Activated CD4-positive, CD25-positive, alpha-beta regulatory T cell treated with anti-CD3 and anti-CD28 coated beads, Interleukin-2, amount 50 U/mL, for 24 hours (primary cell): ENCODE results near the gene MINDY4.

Source experiments
- ATAC-seq, 2 donors: fragments of 150-1000 bp; cut with Tn5 transposase; one replicate each; pipeline ENCODE4 v1.10.0; 2021; ENCODE audit warnings: mild to moderate bottlenecking in 1 of 2, moderate library complexity in 1 of 2

MINDY4 gene

DNA sequence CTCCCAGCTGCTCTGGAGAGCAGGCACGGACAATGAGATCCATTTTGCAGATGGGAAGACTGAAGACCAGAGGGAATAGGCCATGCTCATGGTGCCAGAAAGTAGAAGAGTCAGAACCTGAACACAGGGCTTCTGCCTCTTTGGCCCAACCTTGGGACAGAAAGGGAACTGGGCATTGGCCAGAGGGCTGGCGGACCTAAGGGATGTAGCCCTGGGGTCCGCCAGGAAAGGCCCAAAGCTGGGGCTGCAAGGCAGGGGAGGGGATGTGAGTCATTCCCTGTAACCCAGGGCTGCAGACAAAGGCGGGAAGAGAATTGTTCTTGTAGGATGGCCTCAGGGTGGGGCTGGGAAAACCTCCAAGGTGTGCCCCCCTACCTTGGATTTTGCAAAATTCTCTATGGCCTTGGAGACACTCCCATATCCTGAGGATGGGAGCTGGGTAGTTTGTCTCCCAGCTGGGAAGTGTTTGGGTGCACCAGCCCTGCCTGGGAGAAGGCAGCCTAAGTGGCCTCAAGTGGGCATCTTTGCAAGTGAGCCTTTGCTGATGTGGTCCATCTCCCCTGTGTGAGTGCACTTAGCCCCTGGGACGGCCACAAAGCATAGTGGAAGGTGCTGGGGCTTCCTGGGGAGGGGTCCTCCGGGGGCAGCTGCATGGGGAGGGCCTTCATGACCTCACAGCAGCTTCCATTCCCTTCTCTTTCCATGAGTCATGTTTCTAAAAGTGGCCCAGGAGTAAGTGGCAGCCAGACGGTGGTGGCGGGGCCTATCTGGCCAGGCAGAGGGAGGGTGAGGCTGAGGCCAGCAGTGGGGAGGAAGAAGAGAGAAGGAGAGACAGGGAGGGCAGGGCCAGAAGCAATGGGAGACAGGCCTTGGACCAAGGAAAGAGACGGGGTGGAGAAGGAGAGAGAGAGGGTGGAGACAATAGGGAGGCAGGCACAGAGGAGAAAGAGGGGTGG, 149.6 kb downstream of the MINDY4 start:
- no peak for ATAC-seq

DNA sequence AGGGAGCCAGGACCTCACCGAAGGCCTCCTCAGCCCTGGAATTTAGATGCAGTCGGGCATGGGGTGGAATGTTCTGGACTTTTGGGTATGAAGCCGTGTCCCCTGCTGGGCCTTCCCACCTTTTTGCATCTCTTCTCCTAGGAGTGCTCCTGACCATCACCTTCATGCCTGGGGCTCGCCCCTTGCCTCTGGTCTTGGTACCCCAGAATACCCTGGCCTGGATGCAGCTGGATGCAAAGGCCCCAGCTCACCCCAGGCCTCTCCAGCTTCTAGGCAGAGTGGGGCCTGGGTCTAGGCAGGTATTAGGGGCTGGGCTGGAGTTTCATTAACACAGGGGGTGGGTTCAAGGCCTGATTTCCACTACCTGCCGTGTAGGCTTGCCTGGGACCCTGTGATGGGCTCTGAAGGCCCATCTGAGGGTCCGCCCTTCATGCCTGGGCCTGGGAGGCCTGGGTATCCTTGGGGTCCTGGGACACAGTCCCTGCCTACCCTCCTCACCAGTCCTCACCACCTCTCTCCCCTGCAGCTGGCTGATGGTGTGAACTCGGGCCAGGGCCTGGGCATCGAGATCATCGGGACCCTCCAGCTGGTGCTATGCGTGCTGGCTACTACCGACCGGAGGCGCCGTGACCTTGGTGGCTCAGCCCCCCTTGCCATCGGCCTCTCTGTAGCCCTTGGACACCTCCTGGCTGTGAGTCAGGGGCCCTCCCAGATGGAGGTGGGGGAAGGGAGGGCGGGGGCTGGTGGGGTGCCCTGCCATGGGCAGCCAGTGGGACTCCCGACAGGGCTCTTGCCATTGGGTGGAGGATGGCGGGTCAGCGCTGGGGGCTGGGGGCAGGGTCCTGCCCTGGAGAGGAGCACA, 150.6 kb downstream of the MINDY4 start:
- ATAC-seq, result no peak

DNA sequence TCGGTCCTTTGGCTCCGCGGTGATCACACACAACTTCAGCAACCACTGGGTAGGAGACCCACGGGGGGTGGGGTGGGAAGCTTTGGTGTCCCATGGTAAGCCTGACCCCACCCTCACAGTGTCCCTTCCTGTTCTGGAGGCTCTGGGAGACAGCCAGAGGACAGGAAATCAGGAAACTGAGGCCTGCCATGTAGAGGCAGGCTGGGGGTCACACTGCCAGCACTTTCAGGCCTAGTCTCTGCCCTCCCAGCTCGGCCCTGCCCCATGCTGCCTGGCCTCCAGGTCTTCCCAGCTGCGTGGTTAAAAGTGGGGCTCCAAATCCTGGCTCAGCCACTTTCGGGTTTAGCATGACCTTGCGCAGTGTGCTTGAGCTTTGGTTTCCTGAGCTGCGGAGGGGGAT, 151.4 kb downstream of the MINDY4 start:
- ATAC-seq, result no peak

DNA sequence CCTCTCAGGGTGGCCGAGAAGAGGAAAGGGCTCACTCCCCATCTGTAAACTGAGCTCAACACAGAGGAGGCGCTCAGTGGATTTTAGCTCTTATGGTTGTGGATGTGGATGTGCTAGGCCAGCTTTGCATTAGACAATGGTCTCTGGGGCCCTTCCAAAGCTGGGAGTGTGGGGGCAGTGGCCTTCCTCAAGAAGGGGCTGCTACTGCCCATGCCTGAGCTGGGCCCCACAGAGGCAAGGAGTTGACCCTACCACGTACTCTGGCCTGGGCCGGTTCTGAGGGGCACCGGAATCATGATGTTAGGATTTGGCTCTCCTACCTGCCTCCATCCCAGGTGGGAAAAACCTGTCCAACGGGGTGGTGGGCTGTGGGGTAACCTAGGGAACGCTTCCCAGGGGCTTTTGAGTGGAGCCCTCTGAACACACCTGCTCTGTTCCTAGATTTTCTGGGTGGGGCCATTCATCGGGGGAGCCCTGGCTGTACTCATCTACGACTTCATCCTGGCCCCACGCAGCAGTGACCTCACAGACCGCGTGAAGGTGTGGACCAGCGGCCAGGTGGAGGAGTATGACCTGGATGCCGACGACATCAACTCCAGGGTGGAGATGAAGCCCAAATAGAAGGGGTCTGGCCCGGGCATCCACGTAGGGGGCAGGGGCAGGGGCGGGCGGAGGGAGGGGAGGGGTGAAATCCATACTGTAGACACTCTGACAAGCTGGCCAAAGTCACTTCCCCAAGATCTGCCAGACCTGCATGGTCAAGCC, 152.0 kb downstream of the MINDY4 start:
- ATAC-seq, result no peak

DNA sequence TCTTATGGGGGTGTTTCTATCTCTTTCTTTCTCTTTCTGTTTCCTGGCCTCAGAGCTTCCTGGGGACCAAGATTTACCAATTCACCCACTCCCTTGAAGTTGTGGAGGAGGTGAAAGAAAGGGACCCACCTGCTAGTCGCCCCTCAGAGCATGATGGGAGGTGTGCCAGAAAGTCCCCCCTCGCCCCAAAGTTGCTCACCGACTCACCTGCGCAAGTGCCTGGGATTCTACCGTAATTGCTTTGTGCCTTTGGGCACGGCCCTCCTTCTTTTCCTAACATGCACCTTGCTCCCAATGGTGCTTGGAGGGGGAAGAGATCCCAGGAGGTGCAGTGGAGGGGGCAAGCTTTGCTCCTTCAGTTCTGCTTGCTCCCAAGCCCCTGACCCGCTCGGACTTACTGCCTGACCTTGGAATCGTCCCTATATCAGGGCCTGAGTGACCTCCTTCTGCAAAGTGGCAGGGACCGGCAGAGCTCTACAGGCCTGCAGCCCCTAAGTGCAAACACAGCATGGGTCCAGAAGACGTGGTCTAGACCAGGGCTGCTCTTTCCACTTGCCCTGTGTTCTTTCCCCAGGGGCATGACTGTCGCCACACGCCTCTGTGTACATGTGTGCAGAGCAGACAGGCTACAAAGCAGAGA, 152.7 kb downstream of the MINDY4 start:
- no peak for ATAC-seq

DNA sequence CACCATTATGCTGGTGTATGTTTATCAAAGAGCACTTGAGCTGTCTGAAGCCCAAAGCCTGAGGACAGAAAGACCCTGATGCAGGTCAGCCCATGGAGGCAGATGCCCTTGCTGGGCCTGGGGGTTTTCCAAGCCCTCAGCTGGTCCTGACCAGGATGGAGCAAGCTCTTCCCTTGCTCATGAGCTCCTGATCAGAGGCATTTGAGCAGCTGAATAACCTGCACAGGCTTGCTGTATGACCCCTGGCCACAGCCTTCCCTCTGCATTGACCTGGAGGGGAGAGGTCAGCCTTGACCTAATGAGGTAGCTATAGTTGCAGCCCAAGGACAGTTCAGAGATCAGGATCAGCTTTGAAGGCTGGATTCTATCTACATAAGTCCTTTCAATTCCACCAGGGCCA, 153.4 kb downstream of the MINDY4 start:
- no peak for ATAC-seq

DNA sequence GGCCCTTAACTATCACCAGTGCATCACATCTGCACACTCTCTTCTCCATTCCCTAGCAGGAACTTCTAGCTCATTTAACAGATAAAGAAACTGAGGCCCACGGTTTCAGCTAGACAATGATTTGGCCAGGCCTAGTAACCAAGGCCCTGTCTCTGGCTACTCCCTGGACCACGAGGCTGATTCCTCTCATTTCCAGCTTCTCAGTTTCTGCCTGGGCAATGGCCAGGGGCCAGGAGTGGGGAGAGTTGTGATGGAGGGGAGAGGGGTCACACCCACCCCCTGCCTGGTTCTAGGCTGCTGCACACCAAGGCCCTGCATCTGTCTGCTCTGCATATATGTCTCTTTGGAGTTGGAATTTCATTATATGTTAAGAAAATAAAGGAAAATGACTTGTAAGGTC, 153.9 kb downstream of the MINDY4 start:
- ATAC-seq, result no peak

DNA sequence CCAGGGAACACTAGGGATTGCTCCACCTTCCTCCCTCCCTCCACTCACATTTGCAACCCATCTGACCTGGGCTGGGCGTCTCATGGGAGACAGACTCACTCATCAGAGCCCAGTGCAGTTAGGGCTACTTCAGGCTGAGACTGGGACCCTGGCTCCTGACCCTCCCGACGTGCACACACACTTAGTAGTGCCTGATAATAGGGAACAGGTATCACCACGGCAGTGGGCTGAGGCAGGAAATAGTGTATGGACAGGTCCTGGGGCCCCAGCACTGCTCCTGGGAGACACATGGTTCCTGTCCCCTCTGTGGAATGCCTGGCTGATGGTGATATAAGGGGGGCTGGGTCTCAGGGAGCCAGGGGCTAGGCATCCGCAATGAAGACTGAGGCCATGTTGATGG, 154.7 kb downstream of the MINDY4 start:
- no peak for ATAC-seq

DNA sequence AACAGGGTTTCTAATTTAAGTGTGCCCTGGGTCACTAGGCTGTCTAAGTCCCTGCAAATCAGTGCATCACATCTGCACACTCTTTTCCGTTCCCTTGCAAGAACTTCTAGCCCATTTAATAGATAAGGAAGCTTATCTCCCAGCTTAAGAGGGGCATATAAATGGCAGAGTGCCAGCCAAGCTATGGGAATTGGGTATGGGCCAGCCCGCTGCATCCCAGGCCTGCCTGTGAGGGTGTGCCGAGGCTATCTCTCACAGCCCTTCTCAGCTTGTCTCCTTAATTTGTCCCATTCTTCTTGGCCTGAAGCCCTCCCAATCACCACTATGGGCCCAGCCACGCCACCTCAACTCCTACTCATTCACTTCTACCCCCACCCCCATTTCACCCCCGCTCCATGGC, 155.1 kb downstream of the MINDY4 start:
- no peak for ATAC-seq

DNA sequence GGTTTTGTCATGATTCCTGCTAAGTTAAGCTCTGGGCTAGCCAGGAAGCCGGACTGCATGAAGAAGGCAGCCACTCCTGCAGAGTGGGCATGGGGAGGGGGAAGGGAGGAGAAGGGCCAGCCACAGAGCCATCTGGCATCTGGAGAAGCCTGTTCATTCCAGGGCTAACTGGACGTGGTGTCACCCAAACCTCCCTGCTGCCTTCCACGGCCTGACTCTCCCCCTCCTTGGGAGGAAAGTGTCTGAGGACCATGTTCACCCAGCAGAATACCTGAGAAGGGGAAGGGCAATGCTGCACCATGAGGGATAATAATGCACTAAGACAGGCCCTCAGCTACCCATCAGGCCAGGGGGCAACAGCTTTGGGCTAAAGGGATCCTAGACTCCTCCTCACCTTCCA, 155.8 kb downstream of the MINDY4 start:
- no peak for ATAC-seq

DNA sequence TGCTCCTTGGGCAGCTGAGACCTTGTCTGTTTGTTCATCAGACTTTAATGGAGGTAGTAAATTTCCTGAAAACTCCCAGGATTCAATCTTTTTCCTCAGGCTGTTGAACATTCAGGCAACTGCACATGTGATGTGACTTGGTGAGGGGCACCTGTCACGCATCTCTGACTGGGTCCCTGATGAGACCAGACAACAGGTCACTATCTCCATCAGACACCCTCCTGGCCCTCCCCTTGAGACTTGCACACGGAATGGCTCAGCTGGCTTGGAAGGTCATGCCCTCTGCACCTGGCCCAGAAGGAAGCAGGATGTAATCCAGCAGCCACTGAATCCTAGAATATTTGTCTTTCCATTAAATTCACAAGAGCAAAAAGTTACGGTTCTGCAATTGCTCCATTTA, 156.3 kb downstream of the MINDY4 start:
- no peak for ATAC-seq

DNA sequence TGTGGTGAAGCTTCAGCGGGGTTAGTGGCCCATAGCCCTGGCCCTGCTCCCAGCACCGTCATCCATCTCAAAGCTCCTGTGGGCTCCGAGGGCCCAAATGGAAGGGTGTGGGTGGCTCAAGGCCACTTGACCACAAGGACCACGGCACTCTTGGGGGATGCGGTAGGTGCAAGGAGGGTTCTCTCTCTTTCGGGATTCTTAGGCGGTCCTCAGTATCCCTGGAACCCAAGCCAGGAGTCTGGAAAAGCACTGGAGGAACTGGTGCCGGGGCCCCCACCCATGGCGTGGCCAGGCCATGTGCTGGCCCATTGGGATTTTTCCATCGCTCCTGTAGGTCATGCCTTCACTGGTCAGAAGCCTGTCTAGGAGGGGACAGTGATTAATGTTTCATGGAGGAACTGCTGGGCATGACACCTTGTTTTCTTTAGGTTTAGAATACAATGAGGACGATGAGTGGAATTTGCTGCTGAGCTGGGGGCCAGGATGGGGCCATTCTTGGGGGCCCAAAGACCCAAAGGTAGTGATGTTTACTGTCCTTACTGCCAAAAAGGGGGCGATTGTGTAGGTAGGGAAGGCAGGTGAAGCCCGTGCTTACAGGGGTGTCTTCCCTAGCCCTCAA, 157.1 kb downstream of the MINDY4 start:
- no peak for ATAC-seq

DNA sequence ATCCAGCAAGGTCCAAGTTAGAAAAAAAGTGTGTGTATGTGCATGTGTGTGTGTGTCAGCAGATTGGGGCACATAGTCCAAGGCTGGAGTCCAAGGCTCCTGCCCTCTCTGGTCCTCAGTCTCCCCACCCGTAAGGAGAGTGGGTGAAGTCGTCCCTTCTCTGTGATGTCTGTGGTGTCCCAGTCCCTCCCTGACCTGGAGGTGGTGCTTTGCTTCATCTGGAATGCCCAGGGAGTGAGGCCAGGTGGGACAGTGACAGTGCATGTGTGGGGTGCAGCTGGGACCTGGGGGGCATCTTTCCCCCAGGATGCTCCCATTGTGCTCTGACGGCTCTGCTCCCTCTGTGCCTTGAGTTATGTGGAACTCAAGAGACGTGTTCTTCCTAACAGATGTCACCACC, 158.5 kb downstream of the MINDY4 start:
- ATAC-seq, result no peak

DNA sequence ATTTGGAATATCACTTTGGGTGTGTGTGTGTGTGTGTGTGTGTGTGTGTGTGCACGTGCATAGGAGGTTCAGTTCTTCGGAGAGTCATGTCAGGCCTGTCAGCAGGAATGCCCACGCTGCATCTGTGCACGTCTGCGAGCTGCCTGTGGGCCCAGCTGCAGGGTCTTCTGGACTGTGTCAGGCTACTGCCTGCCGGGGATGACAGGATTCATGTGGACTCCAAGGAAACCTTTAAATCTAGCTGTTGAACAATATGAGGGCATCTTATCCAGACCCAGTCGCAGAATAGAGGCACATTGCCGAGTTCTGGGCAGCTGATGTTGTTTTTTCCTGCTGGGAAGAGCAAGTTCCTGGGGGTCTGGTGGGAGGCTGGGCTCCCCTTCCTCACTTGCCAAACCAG, 159.4 kb downstream of the MINDY4 start:
- ATAC-seq, result no peak

DNA sequence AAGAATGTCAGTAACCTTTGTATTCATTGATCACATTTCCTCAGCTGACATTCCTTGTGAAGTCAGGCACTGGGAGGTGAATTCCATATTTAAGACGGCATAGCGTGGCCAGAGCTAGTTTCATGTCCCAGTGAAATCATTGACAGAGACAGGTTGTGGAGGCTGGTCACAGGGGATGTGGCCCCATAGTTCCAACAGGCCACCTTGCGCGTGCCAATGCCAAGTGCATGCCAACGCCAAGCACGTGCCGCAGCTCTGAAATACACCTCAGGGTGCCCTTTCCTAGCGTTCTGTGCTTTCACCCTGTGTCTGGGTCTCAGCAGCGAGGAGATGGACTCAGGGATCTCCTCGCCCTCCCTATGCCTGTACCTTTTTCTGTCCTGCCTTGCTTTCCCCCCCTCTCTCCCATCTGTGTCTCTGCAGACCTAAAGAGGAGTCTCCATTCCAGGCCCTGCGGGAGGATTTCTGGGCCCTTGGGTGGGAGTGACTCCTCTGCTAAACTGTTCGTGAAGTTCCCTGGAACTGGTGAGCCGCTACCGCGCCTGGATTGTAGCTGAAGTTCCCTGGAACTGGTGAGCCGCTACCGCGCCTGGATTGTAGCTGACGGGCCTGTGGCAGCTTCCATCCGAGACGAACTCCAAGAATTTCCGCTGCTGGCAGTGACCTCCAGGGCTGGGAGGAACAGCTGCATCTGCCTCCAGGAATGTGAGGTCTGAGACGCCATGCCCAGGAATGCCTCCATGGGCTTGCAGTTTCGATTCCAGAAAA, 160.1 kb downstream of the MINDY4 start:
- ATAC-seq, result no peak

DNA sequence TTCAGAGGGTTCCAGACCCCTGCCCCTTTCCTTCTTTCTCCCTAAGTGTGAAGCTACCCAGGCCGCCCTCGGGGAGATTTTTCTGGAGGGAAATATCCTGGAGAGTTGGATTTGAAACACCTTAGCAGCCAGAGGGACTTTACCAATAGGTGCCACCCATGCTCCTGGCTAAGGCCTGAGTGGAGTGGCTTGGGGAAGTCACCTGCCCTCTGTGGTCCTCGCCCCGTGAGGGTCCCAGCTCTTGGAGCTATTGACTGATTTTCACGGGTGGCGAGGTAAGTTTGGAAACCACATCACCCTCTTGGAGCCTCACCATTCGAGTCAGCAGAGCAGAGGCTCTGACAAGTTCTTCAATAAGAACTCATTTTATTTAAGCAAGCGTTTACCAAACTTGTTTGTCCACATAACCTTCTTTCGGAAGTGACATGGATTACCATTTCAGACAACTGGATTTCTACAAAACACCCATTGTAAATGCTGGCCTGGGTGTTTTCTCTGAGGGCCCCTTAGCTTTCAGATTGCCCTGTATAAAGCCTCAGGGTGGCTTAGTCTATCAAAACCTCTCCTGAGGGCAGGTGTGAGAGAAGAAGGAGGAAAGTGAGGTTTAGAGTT, 160.8 kb downstream of the MINDY4 start:
- ATAC-seq, result no peak

DNA sequence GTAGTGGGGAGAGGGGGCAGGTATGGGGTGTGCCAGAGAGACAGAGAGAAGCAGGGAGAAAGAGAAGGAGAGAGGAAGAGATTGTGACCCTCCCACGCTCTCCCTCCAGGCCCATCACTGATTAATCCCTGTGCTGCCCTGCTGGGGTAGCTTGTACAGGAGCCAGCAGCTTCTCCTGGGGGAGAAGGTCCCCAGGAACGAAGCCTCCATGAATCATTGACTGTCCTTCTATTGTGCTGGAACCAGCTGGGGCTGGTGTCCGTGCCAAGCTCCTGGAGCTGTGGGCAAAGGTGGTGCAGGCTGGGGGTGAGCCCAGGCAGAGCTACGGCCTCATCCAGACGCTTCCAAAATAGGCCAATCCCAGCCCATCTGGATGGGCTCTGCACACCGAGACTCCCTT, 161.3 kb downstream of the MINDY4 start:
- ATAC-seq, result no peak

DNA sequence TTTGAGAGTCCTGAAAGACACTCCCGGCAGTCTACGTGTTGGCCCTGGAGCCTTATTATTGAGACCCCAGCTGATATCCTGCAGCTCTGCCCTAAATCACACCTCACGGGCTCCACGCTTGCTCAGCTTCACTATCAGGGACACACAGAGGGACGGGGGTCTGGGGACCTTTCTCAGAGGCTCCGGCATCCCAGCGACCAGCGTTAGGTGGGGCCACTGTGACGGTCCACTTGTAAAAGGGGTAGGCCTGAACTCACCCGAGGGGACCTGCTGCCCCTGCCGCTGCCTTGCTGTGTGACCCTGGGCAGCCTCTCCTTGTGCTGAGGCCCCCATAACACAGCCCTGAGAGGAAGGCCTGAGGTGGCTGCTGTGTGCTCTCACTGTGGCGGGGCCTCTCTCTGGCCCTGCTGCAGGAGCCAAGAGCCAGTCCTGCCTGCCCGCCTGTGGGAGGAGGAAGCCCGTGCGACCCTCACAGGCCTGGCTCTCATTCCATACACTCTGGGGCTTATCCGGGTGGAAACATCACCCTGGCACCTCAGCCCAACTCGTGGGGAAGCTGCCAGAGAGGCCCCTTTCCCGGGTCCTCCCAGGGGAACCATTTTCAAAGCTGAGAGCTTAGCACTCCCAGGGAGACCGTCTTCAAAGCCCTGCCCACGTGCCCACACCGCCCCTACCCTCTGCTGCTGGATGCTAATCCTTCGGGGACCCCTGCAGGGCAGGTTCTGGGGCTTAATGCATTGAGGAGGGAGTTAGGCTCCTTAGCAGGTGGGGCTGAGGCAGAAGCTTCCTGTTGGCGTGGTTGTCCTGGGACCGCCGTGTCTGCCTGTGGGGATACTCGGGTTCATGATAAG, 162.1 kb downstream of the MINDY4 start:
- ATAC-seq, result no peak

DNA sequence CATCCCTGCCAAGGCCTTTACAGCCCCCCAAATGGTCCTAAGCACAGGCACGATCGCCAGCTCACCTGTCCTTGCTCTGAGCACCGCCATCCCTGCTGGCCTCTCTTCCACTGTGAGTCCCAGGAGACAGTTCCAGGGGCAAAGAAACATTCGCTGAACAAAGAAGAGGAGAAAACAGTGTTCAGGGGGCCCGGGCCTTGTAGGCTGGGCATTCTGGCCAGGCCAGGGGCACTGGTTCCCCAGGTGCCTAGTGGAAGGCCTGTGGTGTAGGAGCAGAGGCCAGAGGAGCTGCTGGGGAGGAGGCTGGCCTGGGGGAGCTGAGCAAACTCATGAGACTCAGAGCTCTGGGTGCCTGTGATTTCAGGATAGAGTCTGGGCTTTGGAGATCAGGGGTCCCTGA, 163.0 kb downstream of the MINDY4 start:
- no peak for ATAC-seq
